ENCODE measurements around the gene WT1.
"Not testable (repeated sequence)": the region's sequence is repeated elsewhere in the genome, so short reads cannot be mapped to it uniquely, and the experiment has no call there.

The WT1 gene

GRCh38 chr11:32435511-32435941 is at the start of gene WT1:
Gene WT1, minus strand, starts transcription at chr11:32435539.
- Mint-ChIP-seq H3K4me3 (peak within 1 kb of the TSS; percentile 70), H3K36me3 (ENCODE audit: low read depth) (no peaks in the 10 kb centered on the region), H3K9me3 (no peaks in the 10 kb centered on the region), H3K27me3 (peaks cover 96% of the 10 kb centered on the region), H3K4me1 (ENCODE audit: low read depth) (peaks cover 76% of the 10 kb centered on the region), H3K27ac (no peak within 1 kb of the TSS)
- intact Hi-C loops (cut with micrococcal nuclease) = no loop called here

DNA sequence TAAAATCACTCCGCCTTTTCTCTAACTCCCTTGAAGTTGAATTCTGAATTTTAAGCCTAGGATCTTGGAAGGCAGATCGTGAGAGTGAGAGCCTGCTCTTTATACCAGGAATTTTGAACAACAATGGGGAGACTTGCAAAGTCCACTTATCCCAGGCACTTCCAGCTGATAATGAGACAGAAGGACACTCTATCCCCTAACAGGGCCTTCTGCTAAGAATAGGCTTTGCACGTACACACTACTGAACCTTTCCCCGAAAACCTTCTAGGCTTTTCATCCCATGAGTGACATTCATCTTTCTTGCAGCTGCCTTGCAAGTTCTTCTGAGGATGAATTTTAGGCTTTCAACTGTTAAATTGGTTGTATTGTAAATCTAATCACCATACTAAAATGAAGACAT is 44.0 kb upstream of the WT1 start:
- H3K4me1 Mint-ChIP-seq (ENCODE audit: low read depth) = no peaks in the 10 kb centered on the region
- intact Hi-C loops (cut with micrococcal nuclease) = no loop called here
- H3K4me3 Mint-ChIP-seq = no peak overlapping the region
- no peaks in the 10 kb centered on the region for H3K36me3 Mint-ChIP-seq (ENCODE audit: low read depth)
- no peaks in the 10 kb centered on the region for H3K9me3 Mint-ChIP-seq
- no peaks in the 10 kb centered on the region for H3K27me3 Mint-ChIP-seq
- no peak overlapping the region for H3K27ac Mint-ChIP-seq

GRCh38 chr11:32478277-32478731 is 43.0 kb upstream of the WT1 start:
- intact Hi-C loops (cut with micrococcal nuclease) = no loop called here

DNA sequence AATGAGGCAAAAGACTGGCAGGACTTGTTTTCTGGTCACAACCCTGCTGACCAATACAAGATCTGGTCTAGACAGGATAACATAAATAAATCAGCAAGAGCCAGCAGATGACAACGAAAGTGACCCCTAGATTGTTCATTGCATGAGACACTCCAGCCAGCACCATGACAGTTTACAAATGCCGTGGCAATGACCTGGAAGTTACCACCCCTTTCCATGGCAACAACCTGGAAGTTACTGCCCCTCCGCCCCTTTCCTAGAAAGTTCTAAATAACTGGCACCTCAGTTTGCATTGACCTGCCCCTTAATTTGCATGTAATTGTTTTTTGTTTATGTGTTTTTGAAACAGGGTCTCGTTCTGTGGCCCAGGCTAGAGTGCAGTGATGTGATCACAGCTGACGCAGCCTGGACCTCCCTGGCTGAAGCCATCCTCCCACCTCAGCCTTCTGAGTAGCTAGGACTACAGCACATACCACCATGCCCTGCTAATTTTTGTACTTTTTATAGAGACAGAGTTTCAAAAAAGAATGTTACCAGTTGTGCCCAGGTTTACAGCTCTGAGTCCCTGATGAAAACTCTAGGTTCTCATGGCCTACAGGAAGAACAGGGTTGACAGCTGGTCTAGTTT is 38.1 kb upstream of the WT1 start:
- H3K27ac Mint-ChIP-seq = no peak overlapping the region
- no peaks in the 10 kb centered on the region for H3K4me1 Mint-ChIP-seq (ENCODE audit: low read depth)
- H3K36me3 Mint-ChIP-seq (ENCODE audit: low read depth) = no peaks in the 10 kb centered on the region
- H3K4me3 Mint-ChIP-seq = no peak overlapping the region
- no peaks in the 10 kb centered on the region for H3K27me3 Mint-ChIP-seq
- intact Hi-C loops (cut with micrococcal nuclease) = no loop called here
- no peaks in the 10 kb centered on the region for H3K9me3 Mint-ChIP-seq

More at GRCh38 chr11:32478277-32478731, 43.0 kb upstream of the WT1 start:
- H3K4me3 Mint-ChIP-seq = no peak overlapping the region
- no peaks in the 10 kb centered on the region for H3K36me3 Mint-ChIP-seq (ENCODE audit: low read depth)
- no peaks in the 10 kb centered on the region for H3K4me1 Mint-ChIP-seq (ENCODE audit: low read depth)
- no peaks in the 10 kb centered on the region for H3K27me3 Mint-ChIP-seq
- H3K27ac Mint-ChIP-seq = no peak overlapping the region
- no peaks in the 10 kb centered on the region for H3K9me3 Mint-ChIP-seq

DNA sequence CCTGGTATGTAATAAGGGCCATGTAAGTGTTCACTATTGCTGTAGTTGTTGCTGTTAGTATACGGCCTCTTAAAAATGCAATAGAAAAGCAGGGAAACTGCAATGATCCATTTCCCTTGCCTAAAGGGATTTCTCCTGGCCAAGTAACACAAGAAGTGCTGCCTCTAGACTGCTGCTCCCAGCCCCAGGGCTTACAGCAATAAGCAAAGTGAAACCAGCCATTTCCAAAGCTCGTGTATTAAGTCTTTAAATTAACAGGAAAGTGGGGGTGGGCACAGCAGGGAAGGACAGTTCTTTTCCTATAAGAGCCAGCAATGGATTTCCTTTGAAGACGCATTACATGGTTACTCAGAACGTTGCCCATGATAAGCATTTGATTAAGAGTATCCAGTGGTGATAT is 36.9 kb upstream of the WT1 start:
- Mint-ChIP-seq H3K4me3 (no peak overlapping the region), H3K4me1 (ENCODE audit: low read depth) (no peaks in the 10 kb centered on the region), H3K9me3 (no peaks in the 10 kb centered on the region), H3K27me3 (no peaks in the 10 kb centered on the region), H3K36me3 (ENCODE audit: low read depth) (no peaks in the 10 kb centered on the region), H3K27ac (no peak overlapping the region)
- intact Hi-C loops (cut with micrococcal nuclease) = no loop called here

DNA sequence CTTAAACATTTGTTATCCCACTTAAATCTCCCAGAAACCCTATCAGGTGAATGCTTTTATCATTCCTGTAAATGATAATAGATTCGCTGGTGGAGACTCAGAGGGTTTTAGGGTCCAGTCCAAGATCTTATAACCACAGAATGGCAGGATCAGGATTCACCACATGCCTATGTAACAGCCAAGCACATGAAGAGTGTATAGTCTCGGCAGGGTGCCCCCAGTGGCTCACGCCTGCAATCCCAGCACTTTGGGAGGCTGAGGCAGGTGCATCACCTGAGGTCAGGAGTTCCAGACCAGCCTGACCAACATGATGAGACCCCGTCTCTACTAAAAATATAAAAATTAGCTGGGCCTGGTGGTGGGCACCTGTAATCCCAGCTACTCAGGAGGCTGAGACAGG is 36.2 kb upstream of the WT1 start:
- H3K27ac Mint-ChIP-seq; H3K9me3 Mint-ChIP-seq; H3K36me3 Mint-ChIP-seq (ENCODE audit: low read depth); H3K27me3 Mint-ChIP-seq; H3K4me3 Mint-ChIP-seq; H3K4me1 Mint-ChIP-seq (ENCODE audit: low read depth); intact Hi-C loops (cut with micrococcal nuclease): not testable (repeated sequence)

DNA sequence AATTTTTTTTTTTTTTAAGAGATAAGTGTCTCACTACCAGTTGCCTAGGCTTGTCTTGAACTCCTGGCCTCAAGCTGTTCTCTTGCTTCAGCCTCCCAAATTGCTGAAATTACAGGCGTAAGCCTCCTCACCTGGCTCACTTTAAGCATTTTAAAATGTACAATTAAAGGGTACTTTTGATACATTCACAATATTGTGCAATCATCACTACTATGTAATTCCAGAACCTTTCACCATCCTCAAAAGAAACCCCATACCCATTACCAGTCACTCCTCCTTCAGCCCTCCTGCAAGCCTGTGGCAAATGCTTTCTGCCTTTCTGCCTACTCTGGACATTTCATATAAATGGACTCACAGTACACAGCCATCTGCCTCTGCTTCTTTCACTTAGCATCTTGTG is 34.5 kb upstream of the WT1 start:
- Mint-ChIP-seq H3K27ac (no peak overlapping the region), H3K9me3 (no peaks in the 10 kb centered on the region), H3K4me1 (ENCODE audit: low read depth) (no peaks in the 10 kb centered on the region), H3K4me3 (no peak overlapping the region), H3K27me3 (no peaks in the 10 kb centered on the region), H3K36me3 (ENCODE audit: low read depth) (no peaks in the 10 kb centered on the region)
- intact Hi-C loops (cut with micrococcal nuclease) = no loop called here

GRCh38 chr11:32466279-32466915 is 31.1 kb upstream of the WT1 start:
- H3K4me3 Mint-ChIP-seq = no peak overlapping the region
- H3K9me3 Mint-ChIP-seq = no peaks in the 10 kb centered on the region
- H3K36me3 Mint-ChIP-seq (ENCODE audit: low read depth) = no peaks in the 10 kb centered on the region
- H3K4me1 Mint-ChIP-seq (ENCODE audit: low read depth) = no peaks in the 10 kb centered on the region
- no peaks in the 10 kb centered on the region for H3K27me3 Mint-ChIP-seq
- no peak overlapping the region for H3K27ac Mint-ChIP-seq
- intact Hi-C loops (cut with micrococcal nuclease) = no loop called here

- no peak overlapping the region for H3K27ac Mint-ChIP-seq
- no peaks in the 10 kb centered on the region for H3K9me3 Mint-ChIP-seq
- H3K27me3 Mint-ChIP-seq = no peaks in the 10 kb centered on the region
- intact Hi-C loops (cut with micrococcal nuclease) = no loop called here
- H3K4me3 Mint-ChIP-seq = no peak overlapping the region
- no peaks in the 10 kb centered on the region for H3K4me1 Mint-ChIP-seq (ENCODE audit: low read depth)
- H3K36me3 Mint-ChIP-seq (ENCODE audit: low read depth) = no peaks in the 10 kb centered on the region
Observed at GRCh38 chr11:32464078-32464477, 28.7 kb upstream of the WT1 start.

- intact Hi-C loops (cut with micrococcal nuclease) = no loop called here
- H3K27me3 Mint-ChIP-seq = no peaks in the 10 kb centered on the region
- H3K27ac Mint-ChIP-seq = no peak overlapping the region
- H3K4me3 Mint-ChIP-seq = no peak overlapping the region
- H3K9me3 Mint-ChIP-seq = no peaks in the 10 kb centered on the region
- H3K36me3 Mint-ChIP-seq (ENCODE audit: low read depth) = no peaks in the 10 kb centered on the region
- no peaks in the 10 kb centered on the region for H3K4me1 Mint-ChIP-seq (ENCODE audit: low read depth)
Observed at GRCh38 chr11:32462011-32462690, 26.8 kb upstream of the WT1 start.

- Mint-ChIP-seq H3K27ac (no peak overlapping the region), H3K9me3 (no peaks in the 10 kb centered on the region), H3K4me3 (no peak overlapping the region), H3K4me1 (ENCODE audit: low read depth) (no peaks in the 10 kb centered on the region), H3K36me3 (ENCODE audit: low read depth) (no peaks in the 10 kb centered on the region), H3K27me3 (peaks cover 1% of the 10 kb centered on the region)
- intact Hi-C loops (cut with micrococcal nuclease) = no loop called here
Observed at GRCh38 chr11:32456864-32457263, 21.5 kb upstream of the WT1 start.

DNA sequence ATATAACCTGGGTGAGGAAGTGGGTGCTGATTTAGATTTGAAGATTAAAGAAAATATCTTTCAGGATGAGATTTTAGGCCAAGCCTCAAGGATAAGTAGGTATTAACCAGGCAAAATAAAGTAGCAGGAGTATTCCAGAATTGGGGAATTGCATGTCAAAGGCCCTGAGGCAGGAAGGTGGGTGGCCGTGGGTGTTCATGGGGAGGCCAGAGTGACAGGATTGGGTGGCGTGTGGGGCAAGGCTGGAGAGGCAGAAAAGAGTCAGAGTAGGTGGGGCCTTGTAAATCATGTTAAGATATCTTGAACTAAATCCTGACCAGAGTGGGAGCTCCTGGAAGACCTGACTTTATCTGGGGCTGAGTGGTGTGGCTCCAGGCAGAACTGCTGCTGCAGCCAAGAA is 19.7 kb upstream of the WT1 start:
- H3K27me3 Mint-ChIP-seq = peaks cover 5% of the 10 kb centered on the region
- H3K4me1 Mint-ChIP-seq (ENCODE audit: low read depth) = no peaks in the 10 kb centered on the region
- no peaks in the 10 kb centered on the region for H3K36me3 Mint-ChIP-seq (ENCODE audit: low read depth)
- H3K9me3 Mint-ChIP-seq = no peaks in the 10 kb centered on the region
- H3K27ac Mint-ChIP-seq = no peak overlapping the region
- H3K4me3 Mint-ChIP-seq = no peak overlapping the region
- intact Hi-C loops (cut with micrococcal nuclease) = no loop called here

- intact Hi-C loops (cut with micrococcal nuclease) = no loop called here
- Mint-ChIP-seq H3K27me3 (peaks cover 7% of the 10 kb centered on the region), H3K27ac (no peak overlapping the region), H3K36me3 (ENCODE audit: low read depth) (no peaks in the 10 kb centered on the region), H3K9me3 (no peaks in the 10 kb centered on the region), H3K4me3 (no peak overlapping the region), H3K4me1 (ENCODE audit: low read depth) (no peaks in the 10 kb centered on the region)
Observed at GRCh38 chr11:32451808-32452207, 16.5 kb upstream of the WT1 start.

DNA sequence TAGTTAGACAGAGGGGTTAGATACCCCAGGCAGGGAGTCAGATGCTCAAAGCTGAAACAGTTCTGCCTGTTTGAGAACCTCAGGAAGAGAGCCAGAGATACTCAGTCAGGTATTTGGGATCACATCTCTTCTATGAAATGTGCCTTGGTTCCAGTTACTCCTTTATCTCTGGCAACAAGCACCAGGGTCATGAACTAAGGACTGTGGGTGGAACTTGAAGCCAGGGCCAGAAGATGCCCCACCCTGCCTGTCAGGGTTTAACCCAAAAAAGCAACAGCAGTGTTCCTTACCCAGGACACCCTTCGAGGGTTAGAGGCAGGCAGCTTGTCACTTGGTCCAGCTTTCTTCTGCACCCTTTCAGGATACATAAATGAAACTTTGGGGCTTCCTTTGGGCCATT is 15.0 kb upstream of the WT1 start:
- no peaks in the 10 kb centered on the region for H3K4me1 Mint-ChIP-seq (ENCODE audit: low read depth)
- intact Hi-C loops (cut with micrococcal nuclease) = no loop called here
- H3K36me3 Mint-ChIP-seq (ENCODE audit: low read depth) = no peaks in the 10 kb centered on the region
- no peak overlapping the region for H3K27ac Mint-ChIP-seq
- no peak overlapping the region for H3K4me3 Mint-ChIP-seq
- no peaks in the 10 kb centered on the region for H3K9me3 Mint-ChIP-seq
- H3K27me3 Mint-ChIP-seq = peaks cover 11% of the 10 kb centered on the region
